ENCODE results near the gene CCER1.
A peak's percentile ranks its signal among the peaks of the same experiment; 100 is the strongest.

DNA sequence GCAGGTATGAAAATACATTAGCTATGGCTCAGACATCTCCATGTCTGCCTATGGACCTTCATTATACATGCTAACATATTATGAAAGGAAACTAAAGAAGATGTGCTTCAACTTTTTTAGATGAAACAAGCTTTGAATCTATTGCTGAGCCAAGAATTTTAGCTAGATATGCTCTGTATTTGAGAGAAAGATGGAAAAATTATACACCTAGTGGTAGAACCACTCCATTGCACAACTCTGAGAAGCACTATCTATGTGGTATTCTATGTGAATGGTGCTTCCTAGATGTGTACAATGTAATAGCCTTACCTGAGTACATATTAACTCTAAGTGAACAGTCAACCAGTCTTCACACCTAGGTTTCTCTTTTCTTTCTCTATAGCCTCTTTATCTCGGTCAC lies 32.5 kb upstream of the CCER1 start:
- TF ChIP-seq, protein P1, sequence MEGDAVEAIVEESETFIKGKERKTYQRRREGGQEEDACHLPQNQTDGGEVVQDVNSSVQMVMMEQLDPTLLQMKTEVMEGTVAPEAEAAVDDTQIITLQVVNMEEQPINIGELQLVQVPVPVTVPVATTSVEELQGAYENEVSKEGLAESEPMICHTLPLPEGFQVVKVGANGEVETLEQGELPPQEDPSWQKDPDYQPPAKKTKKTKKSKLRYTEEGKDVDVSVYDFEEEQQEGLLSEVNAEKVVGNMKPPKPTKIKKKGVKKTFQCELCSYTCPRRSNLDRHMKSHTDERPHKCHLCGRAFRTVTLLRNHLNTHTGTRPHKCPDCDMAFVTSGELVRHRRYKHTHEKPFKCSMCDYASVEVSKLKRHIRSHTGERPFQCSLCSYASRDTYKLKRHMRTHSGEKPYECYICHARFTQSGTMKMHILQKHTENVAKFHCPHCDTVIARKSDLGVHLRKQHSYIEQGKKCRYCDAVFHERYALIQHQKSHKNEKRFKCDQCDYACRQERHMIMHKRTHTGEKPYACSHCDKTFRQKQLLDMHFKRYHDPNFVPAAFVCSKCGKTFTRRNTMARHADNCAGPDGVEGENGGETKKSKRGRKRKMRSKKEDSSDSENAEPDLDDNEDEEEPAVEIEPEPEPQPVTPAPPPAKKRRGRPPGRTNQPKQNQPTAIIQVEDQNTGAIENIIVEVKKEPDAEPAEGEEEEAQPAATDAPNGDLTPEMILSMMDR (IDR thresholded peaks at IDR 0.05): peak; percentile 25
- TF ChIP-seq EZH2 (IDR thresholded peaks at IDR 0.05; ENCODE audit: borderline replicate concordance, insufficient read depth, low read depth, low read length, poor library complexity, severe bottlenecking): no peak

Measured in B cell (primary cell).